ENCODE data around the gene ATG4B.
A peak's percentile ranks its signal among the peaks of the same experiment; 100 is the strongest.

The ATG4B gene

GRCh38 chr2:241695651-241696050 lies 58.2 kb downstream of the ATG4B start:
- no peak for DNase-seq

- DNase-seq = peak; percentile 90
Observed at GRCh38 chr2:241701149-241701398, 63.6 kb downstream of the ATG4B start.

DNA sequence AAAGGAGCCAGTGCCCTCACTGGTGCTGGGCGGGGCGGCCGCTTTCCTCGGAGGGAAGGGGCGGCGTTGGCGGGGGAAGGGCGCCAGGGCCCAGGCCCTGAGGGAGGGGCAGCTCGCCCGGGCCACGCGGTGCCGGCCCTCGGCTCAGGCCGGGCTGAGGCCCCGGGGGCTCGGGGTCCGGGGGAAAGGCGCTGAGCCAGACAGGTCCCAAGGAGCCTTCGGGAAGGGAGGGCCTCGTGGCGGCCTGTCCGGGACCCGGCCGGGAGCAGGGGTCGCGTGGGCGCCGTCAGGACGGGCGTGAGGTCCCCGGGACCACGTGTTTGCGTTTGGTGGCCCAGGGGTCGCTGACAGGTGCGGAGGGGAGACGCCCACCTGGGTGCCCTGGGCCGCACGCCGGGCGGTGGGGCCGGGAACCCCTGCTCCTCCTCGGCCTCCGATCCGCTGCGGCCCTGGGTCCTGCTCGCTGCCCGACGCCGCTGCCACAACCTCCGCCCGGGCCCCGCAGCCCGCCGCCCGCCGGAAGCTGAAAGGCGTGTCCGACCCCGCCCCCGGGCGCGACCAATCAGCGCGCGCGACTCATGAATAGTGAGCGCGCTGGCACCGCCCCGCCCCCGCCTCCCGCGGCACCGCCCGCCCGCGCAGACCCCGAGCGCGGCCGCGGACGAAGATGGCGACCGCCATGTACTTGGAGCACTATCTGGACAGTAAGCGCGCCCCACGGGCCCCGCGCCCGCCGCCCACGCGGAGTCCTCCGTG lies 64.1 kb downstream of the ATG4B start, which contains the start of gene ING5:
TSS of gene ING5 (plus strand) at position 641 of the 756 bp plus-strand sequence. CDS start at position 668, 27 bp downstream.
- peak; percentile 96 for DNase-seq

DNA sequence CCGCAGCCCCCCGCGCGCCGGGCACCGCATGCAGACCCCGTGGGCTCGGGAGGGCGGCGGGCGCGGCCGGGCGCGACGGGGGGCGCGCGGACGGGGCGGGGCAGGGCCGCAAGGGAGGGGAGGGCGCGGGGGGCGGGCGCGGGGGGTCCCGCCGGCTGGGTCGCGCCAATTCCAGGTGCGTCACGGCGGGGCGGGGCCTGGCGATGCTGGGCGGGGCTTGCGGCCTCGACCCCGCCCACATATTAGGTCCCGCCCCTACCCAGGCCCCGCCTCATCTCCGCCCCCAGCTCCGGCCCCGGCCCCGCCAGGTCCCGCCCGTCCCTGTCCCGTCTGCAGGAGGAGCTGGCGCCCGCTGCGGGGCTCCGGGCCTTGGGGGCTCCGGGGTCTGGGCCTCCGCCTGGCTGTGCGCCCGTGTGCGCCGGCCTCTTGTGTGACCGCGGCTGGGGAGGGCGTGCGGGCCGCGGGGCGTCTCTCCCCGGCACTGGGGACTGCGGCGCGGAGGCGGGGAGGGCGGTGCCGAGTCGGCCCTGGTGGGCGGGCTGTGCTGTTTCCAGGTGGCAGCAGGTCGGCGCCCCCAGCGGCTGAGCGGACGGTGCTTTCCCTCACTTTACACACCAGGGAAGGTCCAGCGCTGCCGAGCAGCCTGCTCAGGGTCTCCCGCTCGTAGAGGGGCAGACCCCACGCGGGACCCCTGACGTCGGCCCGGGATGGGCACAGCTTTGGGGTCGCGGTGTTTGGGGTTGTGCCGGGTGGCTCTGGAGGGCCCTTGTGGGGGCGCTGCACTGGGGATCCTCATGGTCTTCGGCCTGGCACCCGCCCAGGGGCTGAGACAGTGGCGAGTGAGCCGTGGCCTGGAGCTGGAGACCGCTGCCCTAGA lies 64.9 kb downstream of the ATG4B start:
- DNase-seq = peak; percentile 89

- DNase-seq = no peak
Observed at GRCh38 chr2:241703032-241703604, 65.6 kb downstream of the ATG4B start.

DNA sequence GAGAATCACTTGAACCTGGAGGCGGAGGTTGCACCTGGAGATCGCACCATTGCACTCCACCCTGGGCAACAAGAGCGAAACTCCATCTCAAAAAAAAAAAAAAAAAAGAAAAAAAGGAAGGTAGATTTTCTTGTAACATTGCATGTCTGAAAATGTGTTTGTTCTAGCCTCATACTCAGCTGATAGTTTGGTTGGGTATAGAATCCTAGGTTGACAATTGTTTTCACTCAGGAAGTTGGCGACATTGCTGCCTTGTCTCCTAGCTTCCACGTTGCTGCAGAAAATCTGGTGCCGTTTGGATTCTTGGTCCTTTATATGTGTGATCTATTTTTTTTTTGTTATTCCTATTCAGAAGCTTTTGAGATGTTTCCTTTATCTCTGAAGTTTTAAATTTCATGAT lies 69.0 kb downstream of the ATG4B start:
- no peak for DNase-seq

- DNase-seq = no peak
Observed at GRCh38 chr2:241708879-241709278, 71.4 kb downstream of the ATG4B start.

- no peak for DNase-seq
Observed at GRCh38 chr2:241719093-241719492, 81.6 kb downstream of the ATG4B start.

- no peak for DNase-seq
Observed at GRCh38 chr2:241720099-241720498, 82.6 kb downstream of the ATG4B start.

- no peak for DNase-seq
Observed at GRCh38 chr2:241720560-241720959, 83.1 kb downstream of the ATG4B start.

DNA sequence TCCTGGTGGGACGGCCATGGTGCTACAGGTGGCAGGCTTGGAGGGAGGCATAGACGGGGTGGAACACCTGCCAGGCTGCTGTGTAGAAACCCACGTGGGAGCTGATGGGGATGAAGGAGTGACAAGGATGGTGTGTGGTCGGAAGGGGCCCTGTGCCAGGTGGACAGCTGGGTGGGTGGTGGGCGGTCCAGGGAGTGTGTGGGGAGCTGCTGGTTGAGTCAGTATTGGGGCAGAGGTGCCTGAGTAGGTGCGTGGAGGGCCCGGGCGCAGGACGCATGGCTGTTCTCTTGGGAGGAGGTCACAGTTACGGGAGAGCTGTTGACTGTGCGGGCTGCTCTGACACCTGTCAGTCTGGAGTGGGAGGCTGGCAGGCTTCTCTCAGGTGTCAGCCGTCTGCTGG lies 84.4 kb downstream of the ATG4B start:
- DNase-seq = no peak

DNA sequence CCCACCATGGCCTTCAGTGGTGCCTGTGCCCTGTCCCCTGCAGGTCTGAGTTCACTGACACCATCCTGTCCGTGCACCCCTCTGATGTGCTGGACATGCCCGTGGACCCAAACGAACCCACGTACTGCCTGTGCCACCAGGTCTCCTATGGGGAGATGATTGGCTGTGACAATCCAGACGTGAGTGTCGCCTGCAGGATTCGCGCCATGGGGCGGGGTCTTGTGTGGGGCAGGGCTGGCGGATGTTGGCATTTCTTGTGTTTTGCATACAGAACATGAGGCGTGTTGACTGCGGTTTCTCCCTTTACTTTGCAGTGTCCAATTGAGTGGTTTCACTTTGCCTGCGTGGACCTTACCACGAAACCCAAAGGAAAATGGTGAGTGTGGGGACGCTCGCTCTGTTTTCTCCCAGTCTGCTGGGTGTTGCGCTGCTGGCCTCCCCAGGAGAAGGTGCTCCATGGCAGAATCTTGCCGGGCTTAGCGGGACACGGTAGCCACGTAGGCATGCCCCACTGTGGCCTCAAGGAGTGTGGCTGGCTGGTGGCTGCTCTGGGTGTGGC lies 85.5 kb downstream of the ATG4B start:
- no peak for DNase-seq
